H1 (cell line): Measurements from ENCODE around the gene MUC5AC. TPM values are rescaled to one million over a fixed set of nuclear protein-coding genes. Genes with fewer than 3 reads are reported as not detected.

Source experiments
- CTCF ChIA-PET: fragments of 300-600 bp; sonication (Branson Sonifier 250); formaldehyde crosslinking; loops from one replicate; lab custom pipeline; 2021; ENCODE audit not compliant: partially characterized antibody; lab: Charles Lee
- POLR2A ChIA-PET: fragments of 300-600 bp; sonication (Branson Sonifier 250); formaldehyde crosslinking; loops from one replicate; lab custom pipeline; 2021; ENCODE audit warnings: inconsistent platforms; ENCODE audit not compliant: partially characterized antibody; lab: Charles Lee
- DNase-seq, 2 experiments: peaks; one replicate each; pipeline versions ENCODE4 v3.0.0 to v3.0.0-alpha.2; 2010 to 2022; ENCODE audit warnings: low spot score in 2 of 2, low read depth in 1 of 2, mixed read lengths in 1 of 2
- FAIRE-seq: peaks from 2 replicates; lab custom pipeline; 2011; peaks lifted over from hg19 to GRCh38; lab: Jason Lieb, UNC
- H2AFZ ChIP-seq: 2 replicates; pipeline ENCODE4 v1.8.1; 2012; ENCODE audit warnings: low read length, inconsistent platforms
- H2AK5ac ChIP-seq: 2 replicates; pipeline ENCODE4 v1.6.1; 2013; ENCODE audit warnings: low read depth, low read length
- H2BK120ac ChIP-seq: replicated peaks from 2 replicates; pipeline ENCODE3; 2013; ENCODE audit warnings: low read depth, low read length, inconsistent platforms
- H2BK12ac ChIP-seq: 2 replicates; pipeline ENCODE4 v1.6.1; 2013; ENCODE audit warnings: low read depth, low read length
- H2BK15ac ChIP-seq: 2 replicates; pipeline ENCODE4 v1.6.1; 2013; ENCODE audit warnings: low read length
- H2BK20ac ChIP-seq: 2 replicates; pipeline ENCODE4 v1.6.1; 2013; ENCODE audit warnings: low read length
- H2BK5ac ChIP-seq: 2 replicates; pipeline ENCODE4 v1.6.1; 2013; ENCODE audit warnings: low read depth, low read length
- H3K14ac ChIP-seq: 2 replicates; pipeline ENCODE4 v1.6.1; 2013; ENCODE audit warnings: inconsistent platforms; ENCODE audit not compliant: insufficient read length
- H3K18ac ChIP-seq: 2 replicates; pipeline ENCODE4 v1.6.1; 2013; ENCODE audit warnings: low read length; ENCODE audit errors: extremely low read depth
- H3K23ac ChIP-seq: 2 replicates; pipeline ENCODE4 v1.6.1; 2013; ENCODE audit warnings: inconsistent platforms; ENCODE audit not compliant: insufficient read length
- H3K23me2 ChIP-seq: 2 replicates; pipeline ENCODE4 v1.6.1; 2013; ENCODE audit warnings: low read depth, low read length
- H3K27ac ChIP-seq: 2 replicates; pipeline ENCODE4 v1.6.1; 2011; ENCODE audit warnings: low read depth, low read length, inconsistent platforms
- H3K27me3 ChIP-seq, 4 experiments: replicated peaks in 1 of 4; 1 replicate in 1 of 4; 2 replicates in 3 of 4; pipeline versions ENCODE4 v1.6.1 to v1.8.1; 2011 to 2013; ENCODE audit warnings: low read length in 3 of 4, mild to moderate bottlenecking in 3 of 4, inconsistent platforms in 2 of 4, mixed read lengths in 2 of 4, moderate library complexity in 1 of 4; ENCODE audit not compliant: control insufficient read depth in 3 of 4, insufficient read depth in 3 of 4; ENCODE audit errors: extremely low read depth in 1 of 4
- H3K36me3 ChIP-seq, 4 experiments: 2 replicates each; pipeline versions ENCODE4 v1.6.1 to v1.8.1; 2011 to 2013; ENCODE audit warnings: mild to moderate bottlenecking in 4 of 4, low read length in 3 of 4, moderate library complexity in 2 of 4, control low read depth in 1 of 4, inconsistent platforms in 1 of 4; ENCODE audit not compliant: insufficient read depth in 4 of 4, control insufficient read depth in 2 of 4
- H3K4ac ChIP-seq: replicated peaks from 2 replicates; pipeline ENCODE3; 2013; ENCODE audit warnings: low read length, low read depth, mixed read lengths, inconsistent platforms; ENCODE audit not compliant: insufficient read length
- H3K4me1 ChIP-seq, 4 experiments: replicated peaks in 1 of 4; 1 replicate in 1 of 4; 2 replicates in 3 of 4; pipeline versions ENCODE4 v1.6.1 to v1.8.1; 2011 to 2013; ENCODE audit warnings: low read length in 3 of 4, inconsistent platforms in 2 of 4, mixed read lengths in 1 of 4; ENCODE audit not compliant: insufficient read depth in 4 of 4, control insufficient read depth in 3 of 4
- H3K4me2 ChIP-seq, 2 experiments: 2 replicates each; pipeline versions ENCODE4 v1.6.1 to v1.8.1; 2011 to 2013; ENCODE audit warnings: low read depth in 2 of 2, low read length in 2 of 2, control low read depth in 1 of 2, inconsistent platforms in 1 of 2, mild to moderate bottlenecking in 1 of 2; ENCODE audit not compliant: insufficient read depth in 1 of 2
- H3K4me3 ChIP-seq, 4 experiments: fragments of 200-600, 300-600 bp in 1 of 4; sonication (generic), shearing (Covaris generic), sonication (Bioruptor Twin) in 1 of 4; 2 replicates each; pipeline versions ENCODE4 v1.5.1 to v1.8.1; 2011 to 2016; ENCODE audit warnings: low read length in 4 of 4, low read depth in 3 of 4, control low read depth in 2 of 4, inconsistent platforms in 2 of 4, mild to moderate bottlenecking in 2 of 4, mixed read lengths in 1 of 4, moderate library complexity in 1 of 4; ENCODE audit not compliant: insufficient read depth in 2 of 4; ENCODE audit errors: extremely low read depth in 1 of 4
- H3K56ac ChIP-seq: replicated peaks from 2 replicates; pipeline ENCODE3; 2013; ENCODE audit warnings: low read depth, mild to moderate bottlenecking, mixed read lengths, low read length, inconsistent platforms; ENCODE audit not compliant: insufficient read length
- H3K79me1 ChIP-seq: 2 replicates; pipeline ENCODE4 v1.6.1; 2013; ENCODE audit warnings: low read depth, low read length, control low read depth
- H3K79me2 ChIP-seq, 2 experiments: 2 replicates each; pipeline versions ENCODE4 v1.6.1 to v1.8.1; 2012 to 2013; ENCODE audit warnings: low read length in 2 of 2, mild to moderate bottlenecking in 2 of 2, inconsistent platforms in 1 of 2; ENCODE audit not compliant: insufficient read depth in 2 of 2, control insufficient read depth in 1 of 2
- H3K9ac ChIP-seq, 4 experiments: replicated peaks in 1 of 4; 1 replicate in 1 of 4; 2 replicates in 3 of 4; pipeline versions ENCODE4 v1.6.1 to v1.8.1; 2011 to 2013; ENCODE audit warnings: low read depth in 3 of 4, low read length in 3 of 4, control low read depth in 2 of 4, mild to moderate bottlenecking in 2 of 4, moderate library complexity in 2 of 4, inconsistent platforms in 1 of 4; ENCODE audit errors: extremely low read depth in 1 of 4
- H3K9me3 ChIP-seq, 2 experiments: 2 replicates each; pipeline versions ENCODE4 v1.6.1 to v1.8.1; 2012 to 2013; ENCODE audit warnings: mild to moderate bottlenecking in 2 of 2, moderate library complexity in 2 of 2, control low read depth in 1 of 2, inconsistent platforms in 1 of 2, low read depth in 1 of 2, low read length in 1 of 2, mixed read lengths in 1 of 2; ENCODE audit not compliant: insufficient read depth in 2 of 2
- H4K20me1 ChIP-seq, 2 experiments: replicated peaks in 1 of 2; 2 replicates each; pipeline versions ENCODE3 to v1.8.1; 2011 to 2013; ENCODE audit warnings: inconsistent platforms in 2 of 2, low read length in 2 of 2, mild to moderate bottlenecking in 1 of 2; ENCODE audit not compliant: insufficient read depth in 2 of 2, control insufficient read depth in 1 of 2
- H4K5ac ChIP-seq: 2 replicates; pipeline ENCODE4 v1.6.1; 2013; ENCODE audit warnings: low read length, low read depth, mixed read lengths, inconsistent platforms; ENCODE audit not compliant: insufficient read length
- H4K8ac ChIP-seq: 2 replicates; pipeline ENCODE4 v1.8.0; 2013; ENCODE audit warnings: mild to moderate bottlenecking, moderate library complexity, low read length, inconsistent platforms; ENCODE audit not compliant: insufficient read depth; ENCODE audit errors: extremely low read depth
- H4K91ac ChIP-seq: replicated peaks from 2 replicates; pipeline ENCODE3; 2013; ENCODE audit warnings: low read length, mixed read lengths, inconsistent platforms; ENCODE audit not compliant: insufficient read length
- ASH2L ChIP-seq: fragments of 200-600, 300-600 bp; sonication (generic); IDR thresholded peaks from one replicate; pipeline ENCODE4 v1.7.1; 2017; ENCODE audit warnings: low read length
- CBX8 ChIP-seq: fragments of 300-800, 300-1000 bp; sonication (generic); IDR thresholded peaks from 2 replicates; pipeline ENCODE4 v1.7.1; 2016; ENCODE audit warnings: low read depth, low read length, borderline replicate concordance
- PHF8 ChIP-seq: fragments of 200-600 bp; sonication (generic); conservative IDR thresholded peaks from 2 replicates; pipeline ENCODE4 v1.7.1; 2012; ENCODE audit warnings: low read depth, mild to moderate bottlenecking, inconsistent platforms, low read length, moderate library complexity
- RBBP5 ChIP-seq: IDR thresholded peaks from 2 replicates; pipeline ENCODE4 v1.7.1; 2012; ENCODE audit warnings: low read depth, mild to moderate bottlenecking, inconsistent platforms, low read length, moderate library complexity, borderline replicate concordance
- RNF2 ChIP-seq: fragments of 200-900, 300-1000 bp; sonication (generic); IDR thresholded peaks from 2 replicates; pipeline ENCODE4 v1.7.1; 2016; ENCODE audit warnings: borderline replicate concordance, low read depth, mild to moderate bottlenecking, antibody characterized with exemption, low read length; ENCODE audit not compliant: poor library complexity, severe bottlenecking; ENCODE audit errors: missing control alignments
- SAP30 ChIP-seq: fragments of 300-600 bp; sonication (generic); IDR thresholded peaks from 2 replicates; pipeline ENCODE4 v1.7.1; 2012; ENCODE audit warnings: low read length, moderate library complexity, mild to moderate bottlenecking, inconsistent platforms; ENCODE audit not compliant: insufficient read depth, insufficient replicate concordance
- SIN3A ChIP-seq, 2 experiments: IDR thresholded peaks in 1 of 2; conservative IDR thresholded peaks in 1 of 2; 2 replicates each; pipeline ENCODE4 v1.6.1; 2011 to 2012; ENCODE audit warnings: low read length in 2 of 2, improper control_type of control experiment in 1 of 2, low read depth in 1 of 2, mild to moderate bottlenecking in 1 of 2
- WGBS, 2 experiments: shearing (Covaris generic) in 1 of 2; methylation state at CpG; one replicate each; pipeline versions ENCODE4 v1.1.6 to v1.1.7; 2013 to 2015; ENCODE audit warnings: low lambda C conversion rate in 2 of 2, mixed read lengths in 2 of 2, inconsistent platforms in 1 of 2, low coverage in 1 of 2, missing lambda C conversion rate in 1 of 2; ENCODE audit not compliant: insufficient replicate concordance in 2 of 2, insufficient coverage in 1 of 2, insufficient read length in 1 of 2; ENCODE audit errors: extremely low coverage in 1 of 2, missing lambda C conversion rate in 1 of 2; 5-methylcytosine and 5-hydroxymethylcytosine counted together
- polyA plus RNA-seq, 7 experiments: library from polyadenylated mRNA; depleted of rRNA in 3 of 7; stranded (reverse) in 5 of 7; unstranded in 2 of 7; fragments of >200 nt in 5 of 7; fragments of 200-250 nt in 2 of 7; gene quantifications; 1 replicate in 5 of 7; 2 replicates in 1 of 7; 4 replicates in 1 of 7; pipeline versions ENCODE4 v1.2.1 to v1.2.3, GENCODE V29; 2011 to 2013; ENCODE audit warnings: missing spikeins in 2 of 7, mixed read lengths in 2 of 7
- total RNA-seq: library from RNA; stranded (reverse); fragmentation: NEBNext Ultra II Directional; extraction: Animal tissue kit (Norgen Biotek cat#: 25700); gene quantifications from 2 replicates; pipeline ENCODE4 v1.2.1, GENCODE V29; 2021
- TF ChIP-seq, protein P1 (sequence below), 3 experiments: IDR thresholded peaks; 1 replicate in 2 of 3; 2 replicates in 1 of 3; pipeline versions ENCODE4 v1.5.1 to v1.6.1; 2011; ENCODE audit warnings: low read length in 3 of 3, mild to moderate bottlenecking in 3 of 3, inconsistent platforms in 2 of 3, low read depth in 1 of 3, moderate library complexity in 1 of 3; ENCODE audit not compliant: insufficient read depth in 1 of 3; ENCODE audit errors: control extremely low read depth in 1 of 3

The MUC5AC gene
- total and polyA plus RNA-seq, 2 of the 8 experiments (the other 6 are each of a cell fraction or from before 2014, with no cell fraction given): not detected

DNA sequence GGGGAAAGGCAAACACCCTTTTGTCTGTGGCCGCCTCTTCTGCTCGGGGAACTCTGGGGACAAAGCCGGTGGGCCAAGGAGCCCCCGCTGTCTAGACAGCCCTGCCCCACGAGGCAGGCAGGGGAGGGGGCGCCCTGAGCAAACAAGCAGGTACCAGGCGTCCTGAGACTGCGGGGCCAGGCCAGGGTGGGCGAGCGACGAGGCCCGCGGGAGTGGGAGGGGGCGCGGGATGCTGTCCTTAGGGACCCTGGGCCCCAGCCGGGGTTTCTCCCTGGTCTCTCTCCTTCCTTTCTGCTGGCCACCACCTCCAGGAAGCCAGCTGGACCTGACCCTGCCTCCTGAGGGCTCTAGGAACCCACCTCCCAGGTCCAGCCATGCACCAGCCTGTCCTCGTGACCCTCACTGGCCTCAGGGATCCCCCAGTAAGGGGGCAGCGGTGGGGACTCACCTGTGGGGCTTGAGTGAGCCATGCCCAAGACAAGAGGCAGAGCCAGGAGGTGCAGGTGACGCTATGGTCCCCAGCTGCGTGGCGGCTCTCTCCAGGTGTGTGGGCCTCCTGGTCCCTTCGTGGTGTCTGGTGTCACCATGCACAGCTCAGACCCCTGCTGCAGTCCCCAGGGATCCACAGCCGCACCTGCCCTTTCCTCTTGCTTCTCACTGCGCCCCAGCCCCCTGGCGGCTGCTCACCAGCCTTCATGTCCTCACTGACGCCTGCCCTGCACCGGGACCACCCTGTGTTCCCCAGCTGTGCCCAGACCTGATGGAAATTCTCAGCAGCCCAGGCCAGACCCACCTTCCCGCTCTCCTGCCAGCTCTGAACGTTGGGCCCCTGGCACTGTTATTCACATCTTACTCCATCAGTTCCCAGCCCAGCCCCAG lies 26.5 kb upstream of the MUC5AC start:
- H3K36me3 ChIP-seq: no peaks in the 10 kb centered on the region
- H3K79me1 ChIP-seq: no peaks in the 10 kb centered on the region
- no peak overlapping the region for H3K27ac ChIP-seq
- H4K5ac ChIP-seq: no peak overlapping the region
- no peak overlapping the region for H3K18ac ChIP-seq
- POLR2A ChIA-PET: no interaction called here
- no peaks in the 10 kb centered on the region for H3K79me2 ChIP-seq
- H4K20me1 ChIP-seq: no peaks in the 10 kb centered on the region
- H2BK15ac ChIP-seq: no peak overlapping the region
- no peak for FAIRE-seq
- no peaks in the 10 kb centered on the region for H3K27me3 ChIP-seq
- no peak overlapping the region for H2AFZ ChIP-seq
- no peak overlapping the region for H3K14ac ChIP-seq
- CTCF ChIA-PET: no interaction called here
- H2BK12ac ChIP-seq: no peak overlapping the region
- no peaks in the 10 kb centered on the region; a peak in 1 of 7 replicates for H3K4me1 ChIP-seq
- H4K91ac ChIP-seq: no peak overlapping the region
- no peak overlapping the region for H2BK120ac ChIP-seq
- H2BK5ac ChIP-seq: no peak overlapping the region
- no peak overlapping the region for H3K4me2 ChIP-seq
- no peaks in the 10 kb centered on the region for H3K23me2 ChIP-seq
- no peak overlapping the region for H2AK5ac ChIP-seq
- H3K4me3 ChIP-seq: no peak overlapping the region
- 69% methylated on average over 13 of the region's 29 CpGs; no CpG with 5 or more reads in 1 of the 2 experiments for WGBS, 2 experiments
- no peak overlapping the region for H3K23ac ChIP-seq
- H3K56ac ChIP-seq: no peak overlapping the region
- no peak overlapping the region for H3K4ac ChIP-seq
- H3K9me3 ChIP-seq: peaks cover 25 to 58% of the 10 kb centered on the region in 2 experiments; a peak in 3 of 4 replicates
- no peak overlapping the region; the same call in 1 of the 2 replicates for H4K8ac ChIP-seq
- no peak overlapping the region for H3K9ac ChIP-seq
- DNase-seq: no peak
- H2BK20ac ChIP-seq: no peak overlapping the region
- TF ChIP-seq RNF2: no peak
- no peak for TF ChIP-seq ASH2L
- no peak for TF ChIP-seq PHF8
- TF ChIP-seq RBBP5: no peak
- TF ChIP-seq, protein P1, sequence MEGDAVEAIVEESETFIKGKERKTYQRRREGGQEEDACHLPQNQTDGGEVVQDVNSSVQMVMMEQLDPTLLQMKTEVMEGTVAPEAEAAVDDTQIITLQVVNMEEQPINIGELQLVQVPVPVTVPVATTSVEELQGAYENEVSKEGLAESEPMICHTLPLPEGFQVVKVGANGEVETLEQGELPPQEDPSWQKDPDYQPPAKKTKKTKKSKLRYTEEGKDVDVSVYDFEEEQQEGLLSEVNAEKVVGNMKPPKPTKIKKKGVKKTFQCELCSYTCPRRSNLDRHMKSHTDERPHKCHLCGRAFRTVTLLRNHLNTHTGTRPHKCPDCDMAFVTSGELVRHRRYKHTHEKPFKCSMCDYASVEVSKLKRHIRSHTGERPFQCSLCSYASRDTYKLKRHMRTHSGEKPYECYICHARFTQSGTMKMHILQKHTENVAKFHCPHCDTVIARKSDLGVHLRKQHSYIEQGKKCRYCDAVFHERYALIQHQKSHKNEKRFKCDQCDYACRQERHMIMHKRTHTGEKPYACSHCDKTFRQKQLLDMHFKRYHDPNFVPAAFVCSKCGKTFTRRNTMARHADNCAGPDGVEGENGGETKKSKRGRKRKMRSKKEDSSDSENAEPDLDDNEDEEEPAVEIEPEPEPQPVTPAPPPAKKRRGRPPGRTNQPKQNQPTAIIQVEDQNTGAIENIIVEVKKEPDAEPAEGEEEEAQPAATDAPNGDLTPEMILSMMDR (IDR thresholded peaks at IDR 0.05; ENCODE audit: control extremely low read depth in 1 of 3, insufficient read depth in 1 of 3, low read depth in 1 of 3, low read length in 3 of 3): no peak
- TF ChIP-seq SAP30: no peak
- TF ChIP-seq CBX8: no peak
- no peak for TF ChIP-seq SIN3A (conservative IDR thresholded peaks at IDR 0.05 in 1 of 2, IDR thresholded peaks at IDR 0.05 in 1 of 2; ENCODE audit: low read depth in 1 of 2, low read length in 2 of 2)
